ENCODE measurements around the gene MARCHF10. TPM values are rescaled to one million over a fixed set of nuclear protein-coding genes. Genes with fewer than 3 reads are reported as not detected.

MARCHF10 gene
- total and polyA plus RNA-seq, 2 of the 13 experiments (the other 11 are each of a cell fraction or from before 2014, with no cell fraction given) = not detected

DNA sequence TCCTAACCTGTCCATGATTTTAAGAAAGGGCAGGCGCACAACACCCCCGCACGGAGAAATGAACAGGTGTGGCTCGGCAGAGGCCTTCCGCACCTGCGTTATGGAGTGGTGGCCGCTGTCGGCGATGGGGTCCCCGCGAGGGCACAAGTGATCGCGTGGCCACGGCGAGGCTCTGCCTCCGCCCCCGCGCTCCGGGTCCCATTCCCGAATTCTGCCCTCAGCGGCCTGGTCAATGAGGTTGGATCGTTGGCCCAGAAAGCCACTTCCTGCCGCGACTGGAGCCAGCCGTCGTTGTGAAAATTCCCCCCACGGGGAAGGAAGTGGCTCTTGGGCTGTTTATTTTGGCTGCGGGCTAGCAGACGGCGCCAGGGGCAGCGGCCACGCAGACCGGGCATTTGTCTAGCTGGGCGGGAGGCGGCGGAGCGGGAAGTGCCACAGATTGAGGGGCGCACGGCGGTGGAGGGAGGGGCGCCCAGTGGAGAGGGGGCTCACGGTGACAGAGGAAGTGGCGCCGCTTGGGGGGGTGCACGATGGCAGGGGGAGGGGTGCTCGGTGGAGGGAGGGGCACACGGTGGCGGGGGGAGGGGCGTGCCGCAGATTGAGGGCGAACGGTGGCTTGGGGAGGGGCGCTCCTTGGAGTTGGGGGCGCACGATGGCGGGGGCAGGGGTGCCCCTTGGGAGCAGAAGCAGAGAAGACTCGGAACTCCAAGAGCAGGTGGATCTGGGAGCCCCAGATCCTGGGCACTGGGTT lies 155.7 kb downstream of the MARCHF10 start (continued):
- TF ChIP-seq EEA1 (CRISPR knock-in tag; IDR thresholded peaks at IDR 0.05; ENCODE audit: borderline replicate concordance) = no peak
- TF ChIP-seq ZNF691 (CRISPR knock-in tag; IDR thresholded peaks at IDR 0.05; ENCODE audit: borderline replicate concordance, low read depth) = no peak
- no peak for TF ChIP-seq ERF (CRISPR knock-in tag; IDR thresholded peaks at IDR 0.05)
- no peak for TF ChIP-seq SNAI1 (CRISPR knock-in tag; IDR thresholded peaks at IDR 0.05; ENCODE audit: borderline replicate concordance)
- no peak for TF ChIP-seq FOXK1 (CRISPR knock-in tag; IDR thresholded peaks at IDR 0.05; ENCODE audit: borderline replicate concordance, low read depth)
- no peak for TF ChIP-seq AKAP8 (CRISPR knock-in tag; IDR thresholded peaks at IDR 0.05)
- TF ChIP-seq FOXA1 (IDR thresholded peaks at IDR 0.05) = no peak
- 0 out of 2 replicates have a peak, but pooled peaks have one; percentile 9 for TF ChIP-seq FOXA1 (CRISPR knock-in tag; IDR thresholded peaks at IDR 0.05)
- no peak for TF ChIP-seq SNAPC2 (CRISPR knock-in tag; IDR thresholded peaks at IDR 0.05)
- no peak for TF ChIP-seq ZNF629 (CRISPR knock-in tag; conservative IDR thresholded peaks at IDR 0.05)
- TF ChIP-seq SALL1 (CRISPR knock-in tag; IDR thresholded peaks at IDR 0.05) = peak; percentile 1; the same call in 1 of the 2 replicates
- no peak for TF ChIP-seq ZNF75D (CRISPR knock-in tag; IDR thresholded peaks at IDR 0.05; ENCODE audit: borderline replicate concordance)
- TF ChIP-seq, protein P1, sequence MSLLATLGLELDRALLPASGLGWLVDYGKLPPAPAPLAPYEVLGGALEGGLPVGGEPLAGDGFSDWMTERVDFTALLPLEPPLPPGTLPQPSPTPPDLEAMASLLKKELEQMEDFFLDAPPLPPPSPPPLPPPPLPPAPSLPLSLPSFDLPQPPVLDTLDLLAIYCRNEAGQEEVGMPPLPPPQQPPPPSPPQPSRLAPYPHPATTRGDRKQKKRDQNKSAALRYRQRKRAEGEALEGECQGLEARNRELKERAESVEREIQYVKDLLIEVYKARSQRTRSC (CRISPR knock-in tag; IDR thresholded peaks at IDR 0.05; ENCODE audit: low read depth) = no peak
- TF ChIP-seq ZNF235 (CRISPR knock-in tag; IDR thresholded peaks at IDR 0.05; ENCODE audit: borderline replicate concordance) = no peak
- TF ChIP-seq, protein P2, sequence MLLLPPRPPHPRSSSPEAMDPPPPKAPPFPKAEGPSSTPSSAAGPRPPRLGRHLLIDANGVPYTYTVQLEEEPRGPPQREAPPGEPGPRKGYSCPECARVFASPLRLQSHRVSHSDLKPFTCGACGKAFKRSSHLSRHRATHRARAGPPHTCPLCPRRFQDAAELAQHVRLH (CRISPR knock-in tag; IDR thresholded peaks at IDR 0.05; ENCODE audit: borderline replicate concordance, low read depth) = no peak
- TF ChIP-seq MZF1 (CRISPR knock-in tag; IDR thresholded peaks at IDR 0.05; ENCODE audit: borderline replicate concordance) = no peak
- no peak for TF ChIP-seq SP4 (CRISPR knock-in tag; IDR thresholded peaks at IDR 0.05)
- TF ChIP-seq ELF4 (CRISPR knock-in tag; IDR thresholded peaks at IDR 0.05; ENCODE audit: borderline replicate concordance) = no peak

Small RNAs within 50 kb of the gene (small RNA-seq; reads per million reads assigned to genes)
- gene RF00019 (ENCODE audit: insufficient read depth in 2 of 3, insufficient read length in 3 of 3, low read depth in 2 of 3, low replicate concordance in 1 of 3) (0 reads per million in 3 experiments), gene RNU6-446P (ENCODE audit: insufficient read depth in 2 of 3, insufficient read length in 3 of 3, low read depth in 2 of 3, low replicate concordance in 1 of 3) (0 reads per million in 3 experiments)

Other genes with a start within 250 kb of the MARCHF10 start
- gene MRC2, start 180.6 kb downstream of the MARCHF10 start, total RNA-seq (2016; rRNA removed; fragmentation: Illumina TruSeq; extraction: Trizol) = not detected in 2 replicates
- not detected in 2 replicates for gene MRC2, start 180.6 kb downstream of the MARCHF10 start, polyA plus RNA-seq (2011; rRNA removed)
- gene TANC2, start 157.9 kb upstream of the MARCHF10 start, total RNA-seq (2016; rRNA removed; fragmentation: Illumina TruSeq; extraction: Trizol) = 0.06 and 0.20 TPM in 2 replicates
- gene TANC2, start 157.9 kb upstream of the MARCHF10 start, polyA plus RNA-seq (2011; rRNA removed) = 0.08 and 0.61 TPM in 2 replicates